DMS 273 treated with DMSO at 0.1 percent for 48 hours (cell line): ENCODE data around the gene CIAO2A.
A peak's percentile ranks its signal among the peaks of the same experiment; 100 is the strongest.
"Not testable (repeated sequence)": the region's sequence is repeated elsewhere in the genome, so short reads cannot be mapped to it uniquely, and the experiment has no call there.

Experiments used
- DNase-seq: peaks from one replicate; lab custom pipeline; 2025; lab: John Stamatoyannopoulos, UW

The CIAO2A gene

DNA sequence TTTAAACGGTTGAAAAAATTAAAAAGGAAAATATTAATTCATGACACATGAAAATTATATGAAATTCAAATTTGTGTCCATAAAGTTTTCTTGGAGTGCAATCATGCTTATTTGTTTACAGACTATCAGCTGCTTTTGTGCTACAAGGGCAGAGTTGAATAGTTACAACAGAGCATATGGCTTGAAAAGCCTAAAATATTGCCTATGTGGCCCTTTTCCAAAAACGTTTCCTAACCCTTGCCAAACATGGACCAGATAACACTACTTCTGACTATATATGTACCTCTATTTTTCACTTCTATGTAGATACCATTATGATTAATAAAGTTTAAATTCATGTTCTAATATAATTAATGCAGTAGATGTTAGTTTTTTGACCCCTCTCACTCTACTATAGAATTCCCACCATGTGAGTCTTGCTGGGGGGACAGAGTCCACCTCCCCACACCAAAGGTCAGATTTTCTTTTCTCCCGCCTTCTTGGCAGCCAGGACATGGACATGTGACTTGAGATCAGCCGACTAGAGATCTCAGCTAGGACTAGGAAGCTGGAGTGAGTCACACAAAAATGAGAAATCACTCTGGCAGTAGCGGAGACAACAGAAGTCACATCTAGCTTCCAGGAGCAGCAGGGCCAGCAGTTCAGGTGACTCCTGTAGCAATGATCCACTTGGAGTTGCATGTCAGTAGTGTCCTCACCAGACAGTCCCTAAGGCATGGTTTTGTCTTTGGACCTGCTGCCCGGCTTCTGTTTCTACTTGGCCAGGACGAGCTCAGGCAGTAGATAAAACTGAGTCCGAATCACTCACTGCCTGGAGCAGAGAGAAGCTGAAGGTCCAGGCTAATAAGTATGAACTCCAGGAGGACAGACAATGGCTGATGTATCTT, 22.4 kb downstream of the CIAO2A start:
- peak; percentile 16 for DNase-seq

DNA sequence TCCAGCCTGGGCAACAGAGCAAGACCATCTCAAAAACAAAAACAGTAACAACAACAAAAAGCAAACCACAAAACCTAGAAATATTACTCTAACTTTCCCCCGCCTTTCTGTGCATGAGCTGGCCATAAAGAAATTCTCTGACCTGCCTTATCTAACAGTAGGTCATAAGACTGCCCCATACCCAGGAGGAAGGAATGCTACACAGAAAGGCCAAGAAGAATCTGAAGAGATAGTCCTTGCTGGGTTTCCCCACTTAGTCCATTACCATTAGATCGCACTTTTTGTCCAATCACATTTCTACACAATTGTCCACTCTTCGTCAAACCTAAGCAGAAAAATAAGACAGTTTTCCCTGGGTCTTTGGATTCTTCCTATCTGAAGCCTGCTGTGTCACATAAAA, 23.5 kb downstream of the CIAO2A start:
- no peak for DNase-seq

DNA sequence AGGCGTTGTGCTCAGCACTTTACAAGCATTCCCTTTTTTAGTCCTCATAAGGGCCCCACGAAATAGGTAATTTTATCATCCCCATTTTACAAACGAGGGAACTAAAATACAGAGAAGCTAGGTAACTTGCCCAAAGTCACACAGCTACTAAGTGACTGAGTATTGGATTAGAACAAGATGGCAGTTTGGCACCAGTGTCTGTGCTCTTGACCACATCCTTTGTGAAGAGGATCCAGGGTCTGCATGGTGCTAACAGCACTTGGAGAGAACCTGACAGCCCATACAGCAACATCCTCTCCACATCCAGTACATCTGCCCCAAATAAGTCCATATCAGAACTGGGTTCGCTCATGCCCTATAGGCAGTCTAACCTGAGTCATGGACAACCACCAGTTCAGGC, 25.5 kb downstream of the CIAO2A start:
- no peak for DNase-seq

DNA sequence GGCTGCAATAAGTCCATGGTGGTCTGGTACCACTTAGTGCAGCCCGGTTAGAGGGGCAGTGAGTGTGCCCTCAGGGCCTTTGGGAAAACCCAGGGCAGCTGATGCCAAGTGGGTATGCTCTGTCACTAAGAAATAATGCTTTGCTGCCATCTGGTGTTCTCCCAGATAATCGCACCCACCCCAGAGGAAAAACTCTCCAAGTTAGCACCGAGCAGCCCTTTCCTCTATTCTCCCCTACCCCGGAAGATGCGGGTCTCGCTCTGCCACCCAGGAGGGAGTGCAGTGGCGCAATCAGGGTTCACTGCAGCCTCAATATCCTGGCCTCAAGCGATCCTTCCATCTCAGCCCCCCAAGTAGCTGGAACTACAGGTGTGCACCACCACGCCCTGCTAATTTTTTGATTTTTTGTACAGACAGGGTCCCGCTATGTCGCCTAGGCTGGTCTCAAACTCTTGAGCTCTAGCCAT, 26.0 kb downstream of the CIAO2A start:
- peak; percentile 32 for DNase-seq

DNA sequence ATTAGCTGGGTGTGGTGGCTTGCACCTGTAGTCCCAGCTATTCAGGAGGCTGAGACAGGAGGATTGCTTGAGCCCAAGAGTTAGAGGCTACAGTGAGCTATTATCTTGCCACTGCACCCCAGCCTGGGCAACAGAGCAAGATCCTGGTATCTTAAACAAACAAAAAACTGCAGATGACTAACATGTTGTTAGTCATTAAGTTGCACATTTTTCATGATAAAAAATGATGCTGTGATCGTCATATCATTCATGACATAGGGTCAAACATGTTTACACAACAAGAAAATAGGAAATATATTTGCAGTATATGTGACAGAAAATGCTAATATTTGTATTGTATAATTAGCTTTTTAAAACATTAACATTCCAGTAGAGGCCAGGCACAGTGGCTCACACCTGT, 27.2 kb downstream of the CIAO2A start:
- DNase-seq: no peak

DNA sequence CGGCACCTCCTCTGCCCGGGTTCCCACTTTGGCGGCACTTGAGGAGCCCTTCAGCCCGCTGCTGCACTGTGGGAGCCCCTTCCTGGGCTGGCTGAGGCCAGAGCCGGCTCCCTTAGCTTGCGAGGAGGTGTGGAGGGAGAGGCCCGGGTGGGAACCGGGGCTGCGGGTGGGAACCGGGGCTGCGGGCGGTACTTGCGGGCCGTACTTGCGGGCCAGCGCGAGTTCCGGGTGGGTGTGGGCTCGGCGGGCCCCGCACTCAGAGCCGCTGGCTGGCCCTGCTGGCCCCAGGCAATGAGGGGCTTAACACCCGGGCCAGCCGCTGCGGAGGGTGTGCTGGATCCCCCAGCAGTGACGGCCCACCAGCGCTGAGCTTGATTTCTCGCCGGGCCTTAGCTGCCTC, 32.9 kb downstream of the CIAO2A start:
- no peak for DNase-seq

DNA sequence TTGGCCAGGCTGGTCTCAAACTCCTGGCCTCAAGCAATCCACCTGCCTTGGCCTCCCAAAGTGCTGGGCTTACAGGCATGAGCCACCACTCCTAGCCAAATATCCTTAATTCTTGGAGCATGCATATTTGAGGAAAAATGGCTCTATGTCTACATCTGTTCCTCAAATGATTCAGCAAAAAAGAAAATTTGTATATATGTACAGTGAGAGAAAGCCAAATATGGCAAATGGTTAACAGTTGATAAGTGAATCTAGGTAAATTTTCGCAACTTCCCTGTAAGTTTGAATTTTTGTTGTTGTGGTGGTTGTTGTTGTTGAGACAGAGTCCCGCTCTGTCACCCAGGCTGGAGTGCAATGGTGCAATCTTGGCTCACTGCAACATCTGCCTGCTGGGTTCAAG, 34.5 kb downstream of the CIAO2A start:
- not testable (repeated sequence) for DNase-seq

DNA sequence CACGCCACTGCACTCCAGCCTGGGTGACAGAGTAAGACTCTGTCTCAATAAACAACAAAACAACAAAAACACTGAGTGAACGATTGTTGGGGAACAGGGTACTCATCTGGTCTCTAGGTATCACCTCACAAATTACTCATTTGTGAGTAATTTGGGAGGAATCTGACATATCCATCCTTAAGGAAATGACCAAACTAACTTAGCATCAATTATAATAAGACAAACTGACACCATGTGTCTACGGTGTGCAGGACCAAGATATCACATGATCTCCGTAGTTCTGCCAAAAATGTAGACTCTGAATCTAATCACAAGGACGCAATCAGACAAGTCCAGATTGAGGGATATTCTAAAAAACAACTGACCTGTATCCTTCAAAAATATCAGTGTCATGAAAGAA, 35.4 kb downstream of the CIAO2A start:
- DNase-seq: no peak

DNA sequence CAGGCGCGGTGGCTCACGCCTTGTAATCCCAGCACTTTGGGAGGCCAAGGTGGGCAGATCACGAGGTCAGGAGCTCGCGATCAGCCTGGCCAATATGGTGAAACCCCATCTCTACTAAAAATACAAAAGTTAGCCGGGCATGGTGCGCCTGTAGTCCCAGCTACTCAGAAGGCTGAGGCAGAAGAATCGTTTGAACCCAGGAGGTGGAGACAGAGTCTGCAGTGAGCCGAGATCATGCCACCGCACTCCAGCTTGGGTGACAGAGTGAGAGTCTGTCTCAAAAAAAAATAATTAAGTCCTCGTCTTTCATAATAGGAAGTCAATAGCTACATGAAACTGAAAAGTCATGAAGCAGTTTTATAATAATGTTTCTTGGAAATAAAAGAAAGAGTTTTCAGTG, 40.0 kb downstream of the CIAO2A start:
- not testable (repeated sequence) for DNase-seq

DNA sequence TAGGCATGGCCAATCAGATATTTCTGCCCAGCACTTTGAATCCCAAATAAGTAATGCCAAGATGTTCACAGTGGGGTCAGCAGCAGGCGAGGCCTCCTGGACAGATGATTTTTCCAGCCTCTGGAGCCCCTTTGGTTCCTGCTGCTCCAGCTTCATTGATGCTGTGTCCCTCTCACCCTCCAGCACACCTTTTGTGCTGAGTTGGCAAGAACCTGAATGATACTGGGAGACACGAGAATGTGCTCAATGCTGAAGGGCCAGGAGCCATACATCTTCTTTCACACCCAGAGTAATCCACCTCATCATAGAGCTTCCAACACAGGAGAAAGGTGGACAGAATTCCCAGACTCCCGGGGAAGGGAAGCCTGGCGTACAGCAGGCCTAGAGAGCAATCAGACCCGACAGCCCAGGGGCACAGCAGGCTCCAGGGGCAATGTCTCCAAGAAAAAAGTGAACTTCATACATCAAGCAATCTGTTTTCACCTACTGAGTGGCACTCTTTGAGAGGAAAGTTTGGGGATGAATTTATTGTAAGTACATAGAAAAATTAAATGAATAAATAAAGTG, 40.6 kb downstream of the CIAO2A start:
- DNase-seq: no peak

DNA sequence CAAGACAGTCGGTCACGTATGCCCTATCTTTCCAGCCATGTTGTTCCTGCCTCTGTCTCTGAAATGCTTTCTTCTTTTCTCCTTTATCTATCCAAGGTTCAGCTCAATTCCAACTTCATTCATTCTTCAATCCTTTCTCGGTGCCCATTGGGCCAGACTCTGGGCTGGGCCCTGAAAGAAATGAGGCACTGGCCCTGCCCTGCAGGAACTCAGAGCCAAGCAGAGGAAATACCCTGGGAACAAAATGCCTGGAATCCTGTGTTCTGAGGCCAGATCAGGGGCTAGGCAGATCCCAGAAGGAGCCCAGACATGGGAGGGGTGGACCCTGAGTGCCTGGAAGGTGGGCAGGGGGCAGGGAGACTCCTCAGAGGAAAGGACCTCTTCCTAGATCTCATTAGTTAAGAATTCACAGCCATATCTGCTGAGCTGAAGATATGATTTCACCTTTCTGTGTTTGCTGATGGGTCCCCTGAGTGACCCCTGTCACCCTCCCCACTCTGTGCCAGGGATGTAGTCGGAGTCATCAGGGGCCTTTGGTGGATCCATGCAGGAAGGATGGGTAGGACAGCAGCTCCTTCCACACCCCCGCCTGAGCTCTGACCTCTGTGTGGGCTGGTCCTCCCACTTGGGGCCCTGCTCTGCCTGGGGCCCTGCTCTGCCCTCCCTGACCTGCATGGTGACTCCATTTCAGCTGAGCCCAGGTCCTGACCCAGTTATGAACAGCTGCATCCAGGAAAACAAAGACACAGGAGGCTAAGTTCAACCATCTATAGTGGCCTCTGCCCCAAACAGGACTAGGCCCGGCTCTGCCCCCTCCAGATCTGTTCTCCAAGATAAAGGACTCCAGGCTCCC, 42.0 kb downstream of the CIAO2A start:
- no peak for DNase-seq

DNA sequence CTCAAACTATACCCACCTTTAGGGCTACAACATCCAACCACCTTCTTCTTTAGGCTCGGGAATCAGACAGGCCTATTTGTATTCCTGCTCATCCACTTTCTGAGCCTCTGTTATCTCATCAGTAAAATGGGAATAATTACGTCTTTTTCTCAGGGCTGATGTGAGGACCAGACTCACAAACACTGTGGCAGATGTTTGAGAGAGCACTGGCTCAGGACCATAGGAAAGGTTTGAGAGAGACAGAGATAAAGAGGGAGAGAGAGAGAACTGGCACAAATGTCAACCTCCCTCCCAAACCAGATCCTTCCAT, 42.6 kb downstream of the CIAO2A start:
- DNase-seq: no peak

DNA sequence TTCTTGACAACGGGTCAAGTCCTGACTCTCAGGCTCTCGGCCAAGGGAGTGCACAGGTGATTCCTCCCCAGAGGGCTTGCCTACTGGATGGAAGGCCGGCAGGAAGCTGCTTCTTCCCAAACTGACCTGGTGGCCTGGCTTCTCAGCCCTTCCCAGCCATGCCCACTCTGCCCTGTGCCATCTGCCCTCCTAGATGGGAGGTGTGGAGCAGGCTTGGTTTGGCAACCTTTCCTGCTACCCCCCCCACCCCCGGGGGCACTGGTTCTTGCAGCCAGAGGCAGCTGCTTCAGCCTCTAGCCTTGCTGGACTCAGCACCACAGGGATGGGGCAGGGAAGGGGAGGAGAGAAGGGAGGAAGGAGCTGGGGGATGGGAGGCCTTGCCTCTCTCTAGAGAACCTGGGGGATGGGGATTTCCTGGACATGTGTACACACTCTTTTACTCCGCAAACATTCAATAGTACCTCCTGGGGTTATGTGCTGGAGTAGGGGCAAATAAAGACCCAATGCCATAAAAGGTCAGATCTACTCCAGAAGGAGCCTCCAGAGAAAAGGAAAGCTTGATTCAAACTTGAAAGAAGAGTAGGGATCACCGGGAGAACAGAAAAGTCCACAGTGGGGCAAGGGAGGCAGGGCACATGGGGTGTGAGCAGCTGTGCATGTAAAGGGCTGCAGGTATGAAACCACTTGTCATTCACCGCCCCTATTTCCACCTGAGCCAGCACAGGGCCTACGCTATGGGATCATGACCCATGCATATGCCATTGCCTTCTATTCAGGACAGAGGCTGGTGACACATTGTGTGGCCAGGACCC, 43.2 kb downstream of the CIAO2A start:
- no peak for DNase-seq

DNA sequence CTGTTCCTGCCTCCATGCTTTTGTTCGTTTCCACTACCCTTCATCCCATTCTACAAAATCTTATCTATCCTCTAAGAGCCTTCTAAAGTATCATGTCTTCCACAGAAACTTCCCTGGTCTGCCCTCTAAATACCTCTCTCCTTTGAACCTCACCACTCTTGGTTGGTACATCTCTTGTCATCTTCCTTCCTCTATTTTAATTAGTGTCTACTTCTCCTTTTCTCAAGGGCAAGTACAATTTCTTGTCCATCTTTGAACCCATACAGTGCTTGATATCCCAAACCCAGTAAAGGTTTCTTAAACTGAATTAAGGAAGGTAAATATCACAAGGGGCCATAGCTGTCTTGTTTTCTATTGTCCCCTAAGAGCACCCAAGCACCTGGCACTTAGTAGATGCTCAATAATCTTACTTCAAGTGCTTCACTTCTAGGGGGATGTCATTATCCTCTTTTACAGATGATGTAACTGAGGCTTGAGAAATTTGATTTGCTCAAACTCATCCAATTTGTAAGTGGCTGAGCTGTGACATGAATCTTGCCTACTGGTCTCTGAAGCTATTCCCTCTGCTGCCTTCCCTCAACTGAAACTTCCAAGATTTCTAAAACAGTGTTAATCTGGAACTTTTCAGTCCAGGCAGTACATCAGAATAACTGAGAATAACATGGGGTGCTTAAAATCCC, 44.7 kb downstream of the CIAO2A start:
- no peak for DNase-seq

DNA sequence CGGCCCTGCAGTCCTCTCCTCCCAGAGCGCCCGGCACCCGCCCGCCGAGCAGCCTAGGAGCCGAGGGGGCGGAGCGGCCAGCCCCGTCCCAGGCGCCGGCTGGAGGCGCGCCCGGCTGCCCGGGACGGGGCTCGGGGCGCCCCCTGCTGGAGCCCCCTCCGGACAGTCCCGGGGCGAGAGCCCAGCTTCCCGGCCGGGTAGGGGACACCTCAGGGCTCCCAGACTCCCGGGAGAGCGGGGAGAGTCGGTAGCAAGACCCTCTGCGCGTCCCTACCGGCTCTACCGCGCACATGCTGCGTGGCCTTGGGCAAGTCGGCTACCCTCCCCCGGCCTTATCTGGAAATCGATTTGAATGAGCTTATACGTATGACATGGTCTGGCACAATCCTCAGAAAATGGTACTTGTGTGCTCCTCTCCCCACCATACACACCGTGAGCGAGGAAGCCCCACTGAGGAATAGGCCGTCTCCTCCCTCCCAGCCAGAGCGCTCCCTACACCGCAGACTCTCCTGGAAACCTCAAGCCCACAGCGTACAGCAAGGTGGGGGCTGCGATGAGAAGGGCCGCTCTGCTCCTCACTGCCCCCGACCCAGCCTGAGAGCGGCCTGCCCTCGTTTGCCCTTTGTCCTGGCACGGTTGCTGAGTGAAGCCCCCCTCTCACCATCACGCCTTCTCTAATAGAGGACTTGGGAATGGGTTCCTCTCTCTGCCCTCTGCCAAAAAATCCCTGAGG, 47.1 kb downstream of the CIAO2A start, which contains the start of gene DAPK2:
Gene DAPK2, minus strand, starts transcription at position 65 of the 733 bp plus-strand sequence. CDS start 6,224 bp downstream, outside the sequence.
- DNase-seq: no peak

DNA sequence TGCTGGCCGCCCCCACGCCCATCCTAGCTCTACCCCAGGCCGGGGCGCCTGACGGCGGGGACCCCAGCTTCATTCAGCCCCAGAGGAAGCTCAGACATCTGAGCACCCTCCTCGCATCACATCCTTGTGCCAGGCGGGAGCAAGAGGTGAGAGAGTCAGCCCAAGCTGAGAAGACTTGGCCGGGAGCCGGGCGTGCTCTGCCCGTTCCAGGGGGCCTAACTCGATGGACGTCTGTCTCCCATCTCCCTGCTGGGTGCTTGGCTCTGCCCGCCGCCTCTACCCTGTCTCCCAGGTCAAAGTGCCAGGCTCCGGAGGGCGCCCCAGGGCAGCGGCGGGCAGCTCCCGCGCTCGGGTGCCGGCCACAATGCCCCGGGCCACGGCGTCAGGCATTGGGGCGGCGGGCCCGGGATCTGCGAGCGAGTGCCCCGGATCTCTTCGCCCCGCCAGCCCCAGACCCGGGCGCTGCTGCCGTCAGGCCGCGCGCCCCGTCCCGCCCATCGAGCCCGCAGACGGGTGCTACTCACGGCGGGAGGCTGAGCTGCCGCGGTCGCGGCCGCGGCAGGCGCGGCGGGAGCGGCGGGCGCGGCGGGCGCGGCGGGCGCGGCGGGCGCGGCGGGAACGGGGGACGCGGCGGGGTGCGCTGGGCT, 47.7 kb downstream of the CIAO2A start:
- no peak for DNase-seq

DNA sequence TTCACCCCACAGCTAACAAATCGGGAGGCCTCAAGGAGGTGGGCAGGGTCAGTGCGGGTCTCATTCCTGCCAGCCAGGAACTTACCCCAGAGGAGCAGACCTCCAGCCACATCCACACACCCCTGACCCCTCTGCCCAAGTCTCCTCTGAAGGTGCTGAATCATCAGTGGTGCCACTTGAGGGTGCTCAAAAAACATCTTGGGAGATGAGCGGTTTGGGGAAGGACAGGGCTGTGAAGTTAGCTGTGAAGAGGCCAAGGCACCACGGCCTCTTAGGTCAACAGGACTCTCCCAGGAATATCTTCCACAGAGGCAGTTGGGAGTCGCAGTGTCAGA, 48.6 kb downstream of the CIAO2A start:
- DNase-seq: no peak

DNA sequence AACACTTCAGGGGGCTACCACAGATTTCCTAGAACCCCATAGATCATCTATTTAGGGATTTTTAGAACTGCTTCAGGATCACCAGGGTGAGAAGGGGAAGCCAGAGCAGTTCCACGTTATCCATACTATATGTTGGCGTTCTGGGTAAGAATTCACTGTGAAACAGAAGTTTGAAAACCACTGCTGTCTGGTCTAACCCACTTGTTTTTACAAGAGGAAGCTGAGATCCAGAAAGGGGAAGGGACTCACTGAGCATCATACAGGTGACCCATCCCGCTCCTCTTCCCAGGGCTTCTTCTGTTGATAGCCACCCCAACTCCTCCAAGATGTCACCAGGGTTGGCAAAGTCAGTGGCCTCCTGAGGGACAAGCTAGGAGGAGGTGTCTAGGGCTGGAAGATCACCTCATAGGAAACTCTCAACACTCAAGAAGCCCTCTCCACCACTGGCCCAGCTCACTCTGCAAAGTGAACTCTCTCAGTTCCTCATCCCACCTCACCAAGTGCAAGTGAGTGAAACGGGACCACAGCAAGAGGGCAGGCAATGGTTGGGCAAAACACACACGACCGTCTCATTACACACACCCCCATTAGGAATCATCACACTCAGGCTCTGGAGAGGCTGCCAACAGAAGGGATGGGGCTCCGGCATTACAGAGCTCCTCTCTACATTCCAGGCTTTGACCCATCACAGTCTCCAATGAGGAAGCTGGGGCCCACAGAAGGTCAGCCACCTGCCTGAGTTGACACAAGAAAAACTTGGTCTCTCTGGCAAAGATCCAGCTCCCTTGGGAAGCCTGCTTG, 49.1 kb downstream of the CIAO2A start:
- no peak for DNase-seq

DNA sequence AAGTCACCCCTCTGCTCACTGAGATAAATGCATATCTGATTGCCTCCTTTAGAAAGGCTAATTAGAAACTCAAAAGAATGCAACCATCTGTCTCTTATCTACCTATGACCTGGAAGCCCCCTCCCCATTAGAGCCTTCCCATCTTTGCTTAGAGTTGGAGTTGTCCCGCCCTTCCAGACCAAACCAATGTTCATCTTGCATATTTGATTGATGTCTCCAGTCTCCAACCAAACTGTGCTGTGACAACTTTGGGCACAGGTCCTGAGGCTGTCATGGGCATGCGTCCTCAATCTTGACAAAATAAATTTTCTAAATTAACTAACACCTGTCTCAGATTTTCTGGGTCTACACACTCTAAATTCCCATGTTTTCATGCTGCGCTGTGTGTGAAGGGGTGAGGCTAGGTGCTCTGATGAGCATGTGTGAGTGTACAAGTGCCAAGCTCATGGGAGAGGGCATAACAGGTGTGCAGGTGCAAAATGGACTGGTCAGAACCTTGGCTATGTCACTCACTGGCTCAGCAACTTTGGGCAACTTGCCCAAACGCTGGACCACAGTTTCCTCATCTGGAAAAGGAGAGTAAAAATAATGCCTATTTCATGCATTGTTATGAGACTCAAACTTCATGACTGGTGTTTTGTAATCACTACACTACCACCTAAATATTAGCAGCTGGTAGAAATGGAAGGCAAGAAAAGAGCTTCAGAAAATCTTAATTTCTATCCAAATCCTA, 54.6 kb downstream of the CIAO2A start:
- no peak for DNase-seq
